Hematopoietic multipotent progenitor cell (in vitro differentiated cells): ENCODE results near the gene MYBPC3. TPM values are rescaled to one million over a fixed set of nuclear protein-coding genes. Genes with fewer than 3 reads are reported as not detected.
A peak's percentile ranks its signal among the peaks of the same experiment; 100 is the strongest.
"Not testable (repeated sequence)": the region's sequence is repeated elsewhere in the genome, so short reads cannot be mapped to it uniquely, and the experiment has no call there.

Experiments used
- DNase-seq, 3 donors: peaks; one replicate each; pipeline ENCODE4 v3.0.0-alpha.2; 2011 to 2015; ENCODE audit warnings: low read depth in 2 of 3, low spot score in 2 of 3
- total RNA-seq: library from RNA; depleted of rRNA; stranded (reverse); fragments of >200 nt; gene quantifications from one replicate; pipeline ENCODE4 v1.2.3, GENCODE V29; 2012

Gene MYBPC3
- total RNA-seq, 1 donor = 0.27 TPM

DNA sequence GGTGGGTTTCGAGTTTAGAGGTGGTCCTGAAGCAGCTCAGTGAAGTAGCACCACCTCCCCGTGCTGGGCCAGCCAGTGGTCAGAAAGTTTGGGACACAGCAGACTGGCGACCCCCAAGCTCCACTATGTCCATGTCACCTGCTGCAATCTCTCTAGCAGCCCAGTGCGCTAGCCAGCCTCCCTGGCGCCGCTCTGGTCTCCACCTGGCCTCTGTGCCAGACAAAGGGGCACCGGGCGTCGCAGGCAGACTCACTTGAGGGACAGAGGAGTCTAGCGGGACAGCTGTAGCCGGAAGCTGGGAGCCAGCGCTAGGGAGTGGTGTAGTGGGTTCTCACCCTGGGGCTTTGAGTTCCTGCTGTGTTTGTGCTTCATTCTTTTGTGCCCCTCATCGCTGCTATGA lies 25.5 kb downstream of the MYBPC3 start:
- no peak for DNase-seq

DNA sequence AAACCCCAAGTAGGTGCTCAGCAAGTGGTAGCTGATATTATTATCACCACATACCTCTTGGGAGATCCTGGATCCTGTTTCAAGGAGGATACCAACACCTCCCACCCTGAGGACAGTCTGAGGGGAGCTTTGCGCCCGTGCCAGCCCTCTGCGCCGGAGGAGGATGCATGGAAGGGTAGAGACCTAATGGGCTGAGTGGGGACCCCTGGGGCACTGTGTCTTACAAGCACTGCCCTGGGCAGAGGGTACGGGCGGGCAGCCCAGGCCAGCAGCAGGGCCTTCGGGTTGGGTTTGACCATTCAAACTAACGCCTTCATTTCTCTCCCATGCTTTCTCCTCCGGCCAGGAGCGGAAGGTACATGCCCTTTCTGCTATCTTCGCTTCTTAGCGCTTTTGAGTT lies 26.3 kb downstream of the MYBPC3 start:
- DNase-seq = no peak

DNA sequence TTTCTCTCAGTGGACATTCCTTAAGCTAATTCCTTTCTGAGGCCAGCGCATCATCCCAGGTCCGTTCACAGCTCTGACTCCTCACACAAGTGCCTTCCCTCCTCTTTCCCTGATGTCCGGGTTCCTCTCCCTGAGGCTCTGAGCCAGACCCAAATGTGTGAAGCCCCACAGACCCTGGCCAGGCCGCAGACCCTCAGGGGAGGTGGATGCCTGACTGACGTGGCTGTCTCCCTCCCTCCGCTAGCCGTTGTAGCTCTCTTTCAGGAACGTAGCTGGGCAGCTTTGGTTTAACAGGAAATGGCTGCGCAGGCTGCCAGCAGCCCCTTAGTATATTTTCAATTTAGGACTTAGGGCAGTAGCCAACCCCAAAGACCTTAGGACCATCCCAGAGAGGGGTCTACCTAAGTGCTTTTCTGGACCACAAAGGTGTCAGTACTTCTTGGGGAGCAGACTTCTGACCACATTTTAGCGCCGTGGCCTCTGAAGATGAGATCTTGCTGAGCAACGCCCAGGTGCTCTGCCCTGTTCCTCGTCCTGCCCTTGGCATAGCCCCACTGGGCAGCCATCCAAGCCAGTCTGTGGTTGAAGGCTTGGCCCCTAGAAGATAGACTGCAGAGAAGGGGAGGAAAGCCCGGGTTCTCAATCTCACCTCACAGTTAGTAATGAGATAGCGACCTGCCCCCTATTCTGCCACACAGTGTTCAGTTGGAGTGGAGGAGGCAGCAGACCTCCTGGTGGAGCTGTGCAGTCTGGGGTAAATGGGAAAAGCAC lies 27.0 kb downstream of the MYBPC3 start:
- peak in 2 of 3 donors; percentile 28 to 55 for DNase-seq

DNA sequence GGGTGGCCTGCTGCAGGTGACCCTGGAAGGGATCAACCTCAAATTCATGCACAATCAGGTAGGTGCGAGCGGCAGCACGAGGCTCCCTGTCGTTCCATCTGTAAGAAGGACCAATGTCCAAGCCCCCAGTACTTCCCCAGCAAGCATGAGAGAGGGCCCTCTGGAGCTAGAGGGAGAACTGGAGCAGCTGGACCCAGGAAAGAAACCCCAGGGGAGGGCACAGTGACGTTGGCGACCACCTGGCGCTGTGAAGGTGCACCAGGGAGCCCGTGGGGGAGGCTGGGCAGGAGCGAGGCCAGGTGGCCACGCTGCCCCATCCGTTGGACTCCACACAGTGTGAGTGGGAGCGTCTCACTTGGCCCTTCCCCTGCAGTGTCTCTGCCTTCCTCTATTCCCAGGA lies 28.0 kb downstream of the MYBPC3 start:
- DNase-seq = no peak

DNA sequence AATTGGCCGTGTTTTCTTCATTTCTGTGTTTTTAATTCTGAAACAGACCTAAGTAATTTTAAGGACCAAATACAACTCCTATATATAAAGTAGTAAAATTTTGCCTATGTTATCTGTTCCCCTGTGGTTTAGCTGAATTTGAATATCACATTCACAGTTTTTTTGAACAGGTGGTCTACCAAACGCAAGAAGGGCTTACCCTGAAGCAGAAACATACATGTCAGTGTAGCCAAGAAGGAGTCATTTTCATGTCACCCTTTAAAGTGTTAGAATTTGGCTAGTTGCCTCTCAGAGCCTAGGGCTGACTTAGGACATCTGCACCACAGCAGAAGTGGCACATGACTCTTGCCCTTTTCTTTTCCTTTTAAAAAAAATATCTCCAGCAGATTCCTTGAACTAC lies 34.3 kb downstream of the MYBPC3 start:
- DNase-seq = no peak

DNA sequence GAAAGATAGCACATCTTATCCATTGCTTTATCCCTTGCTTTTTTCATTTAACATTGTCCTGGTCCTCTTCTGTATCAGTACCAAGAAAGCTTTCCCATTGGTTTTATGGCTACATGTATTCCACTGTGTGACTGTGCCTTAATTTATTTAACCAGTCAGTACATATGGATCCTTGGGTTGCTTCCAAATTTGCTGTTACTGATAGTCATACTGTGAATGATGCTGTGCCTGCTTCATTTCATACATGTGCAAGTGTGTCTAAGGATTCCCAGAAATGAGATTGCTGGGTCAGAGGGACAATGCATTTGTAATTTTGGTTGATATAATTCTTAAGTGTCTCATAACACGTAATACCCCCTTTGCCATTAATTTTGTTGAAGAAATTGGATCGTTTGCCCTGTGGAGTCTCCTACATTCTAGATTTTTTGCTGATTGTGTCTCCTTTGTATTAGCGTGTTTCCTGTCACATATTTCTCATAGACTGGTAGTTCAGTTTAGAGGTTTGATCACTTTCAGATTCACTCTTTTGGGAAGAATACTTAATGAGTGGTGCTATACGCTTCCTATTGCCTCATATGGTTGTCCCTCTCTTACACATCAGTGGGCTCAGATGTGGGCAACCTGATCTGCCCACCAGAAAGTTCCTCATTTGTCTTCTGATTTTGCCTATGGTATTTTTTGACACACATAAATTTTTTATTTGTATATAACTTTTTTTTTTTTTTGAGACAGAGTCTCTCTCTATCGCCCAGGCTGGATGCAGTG lies 35.3 kb downstream of the MYBPC3 start:
- no peak for DNase-seq

DNA sequence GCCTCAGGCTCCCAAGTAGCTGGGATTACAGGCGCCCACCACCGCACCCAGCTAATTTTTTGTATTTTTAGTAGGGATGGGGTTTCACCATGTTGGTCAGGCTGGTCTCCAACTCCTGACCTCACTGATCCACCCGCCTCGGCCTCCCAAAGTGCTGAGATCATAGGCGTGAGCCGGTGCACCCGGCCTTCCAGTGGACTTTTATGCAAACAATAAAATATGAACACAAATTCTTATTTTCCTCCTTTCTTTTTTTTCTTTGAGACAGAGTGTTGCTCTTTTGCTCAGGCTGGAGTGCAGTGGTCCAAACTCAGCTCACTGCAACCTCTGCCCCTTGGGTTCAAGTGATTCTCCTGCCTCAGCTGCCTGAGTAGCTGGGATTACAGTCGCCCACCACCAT lies 36.0 kb downstream of the MYBPC3 start:
- not testable (repeated sequence) for DNase-seq

DNA sequence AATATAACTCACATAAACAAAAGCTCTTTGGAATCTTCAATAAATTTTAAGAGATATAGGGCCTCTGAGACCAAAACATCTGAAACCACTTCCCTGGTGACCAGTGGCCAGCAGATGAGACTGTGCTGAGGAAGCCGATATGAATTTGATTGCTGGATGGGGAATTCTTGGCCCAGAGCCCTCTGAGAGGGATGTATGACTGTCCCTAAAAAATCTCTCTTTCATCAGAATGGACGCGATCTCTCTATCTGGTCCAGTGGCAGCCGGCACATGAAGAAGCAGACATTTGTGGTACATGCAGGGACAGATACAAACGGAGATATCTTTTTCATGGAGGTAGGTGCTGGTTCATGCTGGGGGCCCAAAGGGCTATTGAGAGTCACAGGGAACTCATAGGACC lies 37.5 kb downstream of the MYBPC3 start:
- DNase-seq = no peak

DNA sequence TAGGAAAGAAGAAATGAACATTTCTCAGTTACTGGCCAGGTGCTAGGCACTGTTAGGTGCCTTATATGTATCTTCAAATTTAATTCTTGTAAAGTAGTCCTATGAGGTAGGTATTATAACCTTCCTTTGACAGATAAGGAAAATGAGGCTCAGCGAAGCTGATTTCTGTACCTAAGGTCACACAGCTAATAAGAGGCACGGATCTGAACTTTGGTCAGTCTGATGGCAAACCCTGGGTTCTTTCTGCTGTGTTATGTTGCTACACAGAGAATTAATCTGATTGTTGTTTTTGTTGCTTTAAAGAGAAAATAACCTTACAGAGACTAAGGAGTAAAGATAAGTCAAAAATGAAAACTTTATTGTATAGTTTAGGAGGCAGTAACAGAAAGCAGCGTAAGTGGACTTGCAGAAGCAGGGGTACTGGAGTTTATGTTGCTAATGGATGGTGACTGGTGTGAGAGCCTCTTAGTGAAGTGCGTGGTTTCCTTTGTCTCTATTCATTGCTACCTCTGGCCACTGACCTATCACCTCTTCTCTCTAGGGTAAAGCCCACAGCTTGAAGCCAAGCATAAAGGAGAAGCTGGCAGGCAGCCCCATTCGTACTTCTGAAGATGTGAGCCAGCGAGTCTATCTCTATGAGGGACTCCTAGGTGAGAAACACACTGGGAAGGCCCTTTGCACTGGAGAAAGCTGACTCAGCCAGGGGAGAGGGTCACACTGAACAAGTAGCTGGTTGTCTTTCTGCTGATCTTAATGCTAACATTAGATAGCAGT lies 44.3 kb downstream of the MYBPC3 start:
- no peak for DNase-seq

DNA sequence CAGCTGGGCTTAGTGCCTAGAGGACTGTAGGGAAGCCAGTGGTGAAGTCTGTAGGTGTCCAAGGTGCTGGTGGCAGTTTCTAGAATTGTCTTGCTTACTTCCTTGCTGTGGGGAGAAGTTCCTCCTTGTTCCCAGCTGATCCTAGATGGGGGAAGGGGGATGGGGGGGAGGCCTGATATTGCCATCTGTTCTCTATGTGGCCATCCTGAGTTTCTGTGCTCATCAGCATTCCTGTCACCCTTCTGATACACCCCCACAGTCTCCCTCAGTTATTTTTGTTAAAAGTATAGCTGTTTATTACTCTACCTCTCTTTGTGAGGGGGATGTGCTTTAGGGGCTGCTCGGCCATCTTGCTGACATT lies 46.0 kb downstream of the MYBPC3 start:
- DNase-seq = no peak

DNA sequence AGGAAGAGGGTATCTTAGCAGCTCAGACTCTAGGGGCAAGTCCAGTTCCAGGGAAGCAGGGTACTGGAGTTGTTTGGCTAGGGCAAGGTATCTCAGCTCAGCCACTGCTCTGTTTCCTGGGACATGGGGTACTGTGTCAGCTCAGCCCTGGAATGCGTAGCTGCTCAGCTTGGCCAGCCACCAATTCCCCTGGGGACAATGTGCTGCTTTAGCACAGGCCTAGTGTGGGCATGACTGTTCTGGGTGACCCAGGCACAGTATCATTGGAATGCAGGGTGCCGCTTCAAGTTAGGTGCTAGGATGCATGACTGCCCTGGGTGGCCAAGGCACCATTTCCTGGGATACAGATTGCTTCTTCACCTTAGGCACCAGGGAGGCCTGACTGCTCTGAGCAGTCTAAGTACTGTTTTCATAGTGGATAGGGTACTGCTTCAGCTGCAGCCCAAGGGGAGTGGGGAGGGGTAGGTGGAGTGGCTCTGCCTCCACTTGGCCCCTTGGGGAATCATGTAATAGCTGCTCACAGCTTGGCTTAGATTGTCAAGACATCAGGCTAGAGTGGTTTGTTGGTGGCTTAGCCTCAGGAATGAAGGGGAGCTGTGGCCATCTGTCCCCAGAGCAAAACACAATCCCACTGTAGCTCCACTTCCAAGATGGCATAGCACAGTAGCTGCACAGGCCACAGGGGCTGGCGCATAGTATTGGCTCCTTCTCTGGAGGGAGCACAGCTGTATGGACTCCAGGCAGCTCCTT lies 46.6 kb downstream of the MYBPC3 start:
- DNase-seq = no peak

DNA sequence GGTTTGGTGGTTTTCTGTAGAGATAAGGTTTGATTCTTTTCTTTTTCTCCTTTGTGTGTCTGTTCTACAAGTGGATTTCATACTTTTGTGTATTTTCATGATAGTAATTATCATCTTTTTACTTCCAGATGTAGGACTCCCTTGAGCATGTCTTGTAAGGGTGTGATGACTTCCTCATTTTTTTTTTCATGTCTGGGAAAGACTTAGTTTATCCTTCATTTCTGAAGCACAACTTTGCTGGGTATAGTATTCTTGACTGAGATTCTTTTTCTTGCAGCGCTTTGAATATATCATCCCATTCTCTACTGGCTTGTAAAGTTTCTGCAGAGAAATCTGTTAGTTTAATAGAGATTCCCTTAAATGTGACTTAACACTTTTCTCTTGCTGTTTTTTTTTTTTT lies 49.6 kb downstream of the MYBPC3 start:
- DNase-seq = peak in 1 of 3 donors; percentile 2

DNA sequence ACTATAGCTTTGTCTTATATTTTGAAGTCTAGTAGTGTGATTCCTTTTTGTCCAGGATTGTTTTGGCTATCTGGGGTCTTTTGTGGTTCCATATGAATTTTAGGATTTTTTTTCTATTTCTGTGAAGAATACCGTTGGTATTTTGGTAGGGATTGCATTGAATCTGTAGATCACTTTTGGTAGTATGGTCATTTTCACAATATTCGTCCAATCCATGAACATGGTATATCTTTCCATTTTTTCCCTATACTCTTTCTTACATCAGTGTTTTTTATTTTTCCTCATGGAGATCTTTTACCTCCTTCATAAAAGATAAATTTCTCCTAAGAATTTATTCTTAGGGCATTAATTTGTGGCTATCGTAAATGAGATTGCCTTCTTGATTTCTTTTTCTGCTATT lies 53.4 kb downstream of the MYBPC3 start:
- DNase-seq = no peak

DNA sequence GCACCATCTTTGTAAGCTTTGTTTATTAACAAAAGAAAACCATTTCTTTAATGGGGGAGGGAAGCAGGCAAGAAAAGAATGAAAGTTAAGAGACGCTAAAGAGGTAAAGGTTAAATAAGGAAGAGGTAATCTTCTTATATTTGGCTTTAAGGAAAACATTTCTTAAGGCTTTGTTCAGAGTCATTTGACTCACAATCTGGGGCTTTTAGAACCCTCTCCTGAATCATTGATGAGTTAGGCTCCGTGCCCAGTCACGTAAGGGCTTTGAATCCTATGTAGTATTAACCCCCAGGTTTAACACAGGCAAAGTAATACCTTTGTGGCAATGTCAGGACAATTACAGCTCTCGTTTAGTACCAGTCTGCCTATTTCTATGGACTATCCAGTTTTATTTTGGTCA lies 56.5 kb downstream of the MYBPC3 start:
- no peak for DNase-seq

DNA sequence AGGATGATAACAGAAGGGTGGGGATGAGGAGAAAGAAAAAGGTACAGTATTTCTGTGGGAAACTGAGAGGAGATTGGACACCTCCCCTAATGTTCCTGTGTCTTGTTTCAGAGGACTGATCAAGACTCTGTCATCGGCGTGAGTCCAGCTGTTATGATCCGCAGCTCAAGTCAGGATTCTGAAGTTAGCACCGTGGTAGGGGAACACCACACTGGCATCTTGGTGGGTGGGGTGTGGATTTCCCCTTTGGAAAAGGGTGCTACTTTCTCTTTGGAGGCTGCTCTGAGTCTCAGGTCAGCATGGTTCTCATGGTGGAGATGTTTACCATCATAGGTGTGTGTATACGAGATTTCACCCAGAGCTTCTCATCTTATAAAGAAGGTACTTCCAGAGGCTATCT lies 57.1 kb downstream of the MYBPC3 start:
- no peak for DNase-seq

DNA sequence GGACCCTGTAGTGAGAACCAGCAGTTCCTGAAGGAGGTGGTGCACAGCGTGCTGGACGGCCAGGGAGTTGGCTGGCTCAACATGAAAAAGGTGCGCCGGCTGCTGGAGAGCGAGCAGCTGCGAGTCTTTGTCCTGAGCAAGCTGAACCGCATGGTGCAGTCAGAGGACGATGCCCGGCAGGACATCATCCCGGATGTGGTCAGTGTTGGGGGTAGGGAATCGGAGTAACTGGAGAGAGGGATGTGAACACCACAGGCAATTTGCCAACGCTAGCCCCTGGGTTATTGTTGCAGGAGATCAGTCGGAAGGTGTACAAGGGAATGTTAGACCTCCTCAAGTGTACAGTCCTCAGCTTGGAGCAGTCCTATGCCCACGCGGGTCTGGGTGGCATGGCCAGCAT lies 62.6 kb downstream of the MYBPC3 start:
- DNase-seq = no peak

DNA sequence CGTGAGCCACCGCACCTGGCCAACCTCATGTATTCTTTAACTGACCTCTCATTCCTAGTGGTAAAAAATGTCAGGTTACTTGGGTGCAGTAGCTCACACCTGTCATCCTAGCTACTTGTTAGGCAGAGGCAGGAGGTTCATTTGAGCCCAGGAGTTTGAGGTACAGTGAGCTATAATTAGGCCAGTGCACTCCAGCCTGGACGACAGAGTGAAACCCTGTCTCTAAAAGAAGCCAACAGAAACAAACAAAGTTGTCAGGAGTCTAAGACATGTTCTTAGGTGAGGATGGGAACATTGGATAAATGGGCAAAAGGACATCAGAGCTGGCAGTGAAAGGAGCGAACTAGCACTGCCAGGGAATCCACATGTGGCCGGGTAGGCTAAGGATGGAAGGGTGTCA lies 64.4 kb downstream of the MYBPC3 start:
- DNase-seq = no peak

DNA sequence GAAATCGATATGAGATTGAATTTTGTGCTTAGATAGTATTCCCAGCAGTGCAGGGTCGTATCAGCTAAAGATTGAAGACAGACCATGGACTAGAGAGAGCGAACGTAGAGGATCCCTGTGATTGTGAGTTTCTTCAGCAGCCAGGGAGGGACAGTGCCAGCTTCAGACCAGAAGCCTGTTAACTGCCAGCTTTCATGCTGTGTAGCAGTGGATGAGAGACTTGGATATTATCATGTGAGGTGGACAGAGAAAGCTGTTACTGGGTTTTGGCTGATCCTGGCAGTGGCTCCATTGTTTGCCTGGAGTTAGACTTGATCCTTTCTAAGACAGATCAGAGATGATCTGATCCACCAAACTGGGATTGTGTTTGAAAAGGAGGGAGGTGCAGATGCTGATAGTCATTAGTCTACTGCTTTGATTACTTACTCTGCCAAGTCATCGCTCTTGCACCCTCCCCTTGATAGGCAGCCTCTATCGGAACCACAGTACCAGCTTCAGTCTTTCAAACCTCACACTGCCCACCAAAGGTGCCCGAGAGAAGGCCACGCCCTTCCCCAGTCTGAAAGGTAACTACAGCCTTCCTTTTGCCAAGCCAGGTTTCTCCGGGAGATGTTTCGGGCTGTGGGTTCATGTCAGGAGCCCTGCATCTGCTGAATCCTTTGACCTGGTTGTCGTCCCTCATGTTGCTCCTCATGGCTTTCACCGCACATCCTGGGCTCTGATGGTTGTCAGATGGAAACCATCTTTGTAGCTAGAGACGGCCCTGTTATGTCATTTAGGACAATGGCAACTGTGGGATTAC lies 66.3 kb downstream of the MYBPC3 start:
- DNase-seq = no peak

DNA sequence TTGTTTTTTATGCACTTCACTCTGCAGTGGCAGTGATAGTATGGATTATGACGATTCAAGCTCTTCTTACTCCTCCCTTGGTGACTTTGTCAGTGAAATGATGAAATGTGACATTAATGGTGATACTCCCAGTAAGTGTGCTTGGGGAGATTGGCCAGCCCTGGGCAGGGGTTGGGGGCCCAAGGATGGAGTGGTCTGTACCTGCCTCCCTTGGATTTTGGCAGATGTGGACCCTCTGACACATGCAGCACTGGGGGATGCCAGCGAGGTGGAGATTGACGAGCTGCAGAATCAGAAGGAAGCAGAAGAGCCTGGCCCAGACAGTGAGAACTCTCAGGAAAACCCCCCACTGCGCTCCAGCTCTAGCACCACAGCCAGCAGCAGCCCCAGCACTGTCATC lies 68.4 kb downstream of the MYBPC3 start:
- no peak for DNase-seq

DNA sequence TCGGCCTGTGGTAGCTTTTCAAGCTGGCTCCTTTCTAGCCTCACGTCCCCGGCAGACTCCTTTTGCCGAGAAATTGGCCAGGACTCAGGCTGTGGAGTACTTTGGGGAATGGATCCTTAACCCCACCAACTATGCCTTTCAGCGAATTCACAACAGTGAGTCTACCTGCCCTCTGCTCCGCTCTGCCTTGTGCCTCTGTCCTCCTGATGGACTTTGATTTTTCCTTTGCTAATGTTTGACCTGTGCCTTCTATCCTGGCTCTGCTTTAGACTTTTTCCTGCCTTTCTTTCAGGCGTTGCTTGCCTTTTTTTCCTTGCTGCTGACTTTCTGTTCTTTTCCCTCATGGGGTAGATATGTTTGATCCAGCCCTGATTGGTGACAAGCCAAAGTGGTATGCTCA lies 70.0 kb downstream of the MYBPC3 start:
- no peak for DNase-seq
